HG03460 (cell line): Measurements from ENCODE around the gene MTMR4.
"Not testable (repeated sequence)": the region's sequence is repeated elsewhere in the genome, so short reads cannot be mapped to it uniquely, and the experiment has no call there.

Experiments
- ATAC-seq: cut with Tn5 transposase; IDR thresholded peaks from one replicate; pipeline ENCODE4 v1.9.1; 2021; ENCODE audit not compliant: unreplicated experiment

Gene MTMR4

DNA sequence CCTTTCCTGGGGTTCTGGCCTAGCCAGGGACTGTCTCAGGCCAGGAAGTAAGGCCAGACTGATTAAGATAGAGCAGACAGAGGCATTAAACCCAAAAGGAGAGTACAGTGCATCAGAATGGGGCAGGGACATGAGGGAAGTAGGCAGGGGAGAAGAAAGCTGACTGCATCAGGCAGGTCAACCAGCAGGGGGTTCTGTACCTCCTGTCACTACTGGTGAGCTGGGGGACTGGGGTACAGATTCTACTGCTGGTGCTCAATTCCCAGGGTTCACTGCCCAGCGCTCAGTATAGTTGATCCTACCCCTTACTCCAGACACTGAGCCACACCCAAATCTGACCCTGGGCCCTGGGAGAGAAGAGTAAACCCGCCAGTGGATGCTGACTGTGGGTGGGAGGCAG is 12.9 kb upstream of the MTMR4 start:
- no peak for ATAC-seq

DNA sequence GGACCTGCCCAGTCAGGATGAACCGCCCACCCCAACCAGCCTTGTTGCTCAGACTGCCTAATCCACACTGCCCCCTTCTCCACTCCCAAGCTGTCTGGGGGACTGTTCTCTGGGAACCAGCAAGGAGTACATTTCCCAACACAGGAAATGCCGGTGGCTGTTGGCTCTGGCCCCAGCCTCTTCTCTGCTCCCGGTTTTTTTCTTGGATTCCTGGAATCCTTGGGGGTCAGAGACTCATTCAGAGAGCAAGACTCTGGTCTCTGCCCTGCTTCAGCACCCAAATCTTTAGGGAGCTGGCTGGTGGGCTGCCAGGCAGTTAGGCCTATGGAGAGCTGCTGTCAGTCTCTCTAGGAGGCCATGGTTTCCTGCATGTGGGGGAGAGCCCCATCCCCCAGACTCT is 10.8 kb upstream of the MTMR4 start:
- no peak for ATAC-seq

DNA sequence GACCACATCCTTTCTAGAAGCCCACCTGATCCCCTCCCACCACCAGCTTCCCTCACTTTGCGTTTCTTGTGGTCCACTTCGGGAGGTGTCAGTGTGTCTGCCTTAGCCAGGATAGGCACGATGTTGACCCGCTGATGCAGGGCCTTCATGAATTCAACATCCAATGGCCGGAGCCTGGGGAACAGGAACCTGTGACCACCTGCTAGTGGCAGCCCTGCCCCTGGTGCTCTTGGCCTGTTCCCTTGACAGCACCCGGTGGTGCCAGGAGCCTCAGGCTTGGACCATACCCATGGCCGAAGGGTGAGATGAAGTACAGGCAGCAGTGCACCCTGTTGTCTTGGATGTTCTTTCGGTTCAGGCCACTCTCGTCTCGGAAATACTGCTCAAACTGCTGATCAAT is 7.2 kb upstream of the MTMR4 start:
- no peak for ATAC-seq

DNA sequence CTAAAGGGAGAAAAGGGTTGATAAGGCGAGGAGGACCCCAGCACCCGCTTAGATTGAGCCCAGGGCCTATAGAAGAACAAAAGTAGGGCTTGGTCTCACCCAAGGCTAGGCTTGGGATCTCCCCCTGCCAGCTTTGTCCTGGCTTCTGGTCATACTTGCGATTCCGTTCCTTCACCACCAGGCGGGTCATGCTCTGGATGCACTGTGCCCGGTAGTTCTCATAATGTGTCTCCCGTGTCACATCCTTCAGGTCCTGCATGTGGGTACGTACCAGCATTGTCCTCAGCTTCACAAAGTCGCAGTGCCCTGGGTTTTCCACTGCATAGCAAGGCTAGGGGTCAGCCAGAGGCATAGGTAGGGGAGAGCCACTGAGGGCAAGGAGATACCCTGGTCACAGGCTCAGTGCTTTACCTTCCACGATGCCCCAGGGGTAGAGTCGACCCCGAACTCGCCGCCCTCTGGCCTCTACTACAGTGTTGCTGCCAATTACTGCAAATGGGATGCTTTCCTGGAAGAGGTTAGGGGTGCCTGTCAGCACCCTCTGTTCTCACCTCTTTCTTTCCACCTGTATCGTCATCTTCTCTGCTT is 6.5 kb upstream of the MTMR4 start:
- ATAC-seq, result no peak

DNA sequence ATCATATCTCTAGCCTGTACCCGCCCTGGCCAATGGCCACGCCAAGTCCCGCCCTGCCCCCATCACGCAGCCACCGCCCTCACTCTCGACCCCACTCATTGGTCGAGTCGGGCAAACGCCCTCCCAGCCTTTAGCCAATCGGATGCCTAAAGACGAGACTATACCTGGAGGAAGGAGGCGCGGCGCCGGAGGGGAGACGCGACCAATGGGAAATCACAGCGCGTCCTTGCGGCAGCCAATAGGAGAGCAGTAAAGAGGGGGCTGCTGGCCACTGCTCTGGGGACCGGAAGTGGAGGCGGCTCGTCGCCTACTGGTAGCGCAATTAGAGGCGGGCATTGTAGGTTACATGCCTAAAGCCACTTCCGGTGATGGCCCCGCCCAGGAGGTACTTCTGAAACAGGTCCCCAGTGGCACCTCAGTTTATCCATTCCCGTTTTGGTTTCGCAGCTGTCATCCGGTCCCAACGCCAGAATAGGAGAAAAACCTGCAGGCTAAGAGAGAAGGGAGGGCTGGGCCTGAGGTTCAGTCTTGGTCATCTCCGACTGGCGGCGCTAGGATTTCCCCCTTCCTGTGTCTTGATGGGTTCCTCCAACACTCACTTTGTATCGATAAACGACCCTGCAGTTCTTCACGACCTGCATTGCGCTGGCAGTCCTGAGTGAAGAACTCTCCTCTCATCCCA is 3.6 kb upstream of the MTMR4 start:
- ATAC-seq, result peak; percentile 76

DNA sequence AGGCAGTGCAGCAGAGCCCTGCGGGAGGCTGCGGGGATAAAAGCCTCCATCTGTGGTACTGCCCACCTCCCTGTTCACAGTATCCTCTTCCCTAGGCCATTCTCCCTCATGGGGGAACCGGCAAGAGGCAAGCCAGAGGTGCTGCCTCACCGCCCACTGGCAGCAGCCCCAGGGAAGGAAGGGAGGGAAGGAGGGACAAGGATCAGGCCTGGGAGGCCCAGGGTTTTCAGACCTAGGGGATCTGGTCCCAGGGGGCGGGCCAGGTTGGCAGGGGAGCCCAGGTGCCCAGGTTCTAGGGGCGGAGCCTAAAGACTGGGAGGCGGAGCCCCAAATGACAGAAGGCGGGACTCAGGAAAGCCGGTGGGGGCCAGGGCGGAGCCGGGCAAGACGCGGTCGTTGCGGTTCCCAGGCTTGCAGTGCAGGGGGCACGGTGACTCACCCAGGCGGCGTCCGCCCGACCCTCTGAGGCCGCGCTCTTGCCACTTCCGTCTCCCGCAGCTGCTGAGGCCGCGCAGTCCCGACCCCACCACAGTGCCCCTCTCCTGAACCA is 3.0 kb upstream of the MTMR4 start:
- no peak for ATAC-seq

DNA sequence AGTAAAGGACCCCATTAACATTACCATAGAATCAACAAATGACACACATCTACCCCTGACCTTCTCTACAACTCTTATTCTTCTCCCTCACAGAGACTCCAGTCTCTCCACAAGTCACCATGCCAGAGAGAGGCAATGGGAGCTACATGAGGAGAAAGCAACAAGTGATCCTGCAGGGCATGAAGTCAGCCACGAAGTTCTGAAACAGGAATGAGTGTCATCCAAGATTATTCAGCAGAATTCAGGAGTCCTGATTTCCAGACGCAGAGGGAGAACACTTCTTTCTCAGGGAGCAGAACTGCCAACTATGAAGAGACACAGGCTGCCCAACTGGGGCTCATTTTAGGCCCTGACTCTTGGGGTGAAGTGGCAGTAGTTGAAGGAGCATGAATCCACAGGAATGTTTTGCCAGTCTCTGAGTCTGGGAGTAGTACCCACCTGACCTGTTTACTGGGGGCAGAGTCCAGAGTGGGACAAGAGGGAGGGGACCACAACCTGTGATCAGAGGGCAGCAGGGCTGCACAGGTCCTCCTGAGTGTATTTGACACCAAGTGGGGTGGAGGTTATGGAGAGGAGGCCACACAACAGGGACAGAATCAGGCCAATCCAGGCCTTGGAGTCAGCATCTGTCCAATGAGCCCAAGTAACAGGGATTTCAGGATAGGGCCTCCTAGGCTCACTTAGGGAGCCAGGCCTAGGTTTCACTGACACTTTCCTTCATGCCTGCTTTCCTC is 2.4 kb upstream of the MTMR4 start:
- ATAC-seq, result no peak

DNA sequence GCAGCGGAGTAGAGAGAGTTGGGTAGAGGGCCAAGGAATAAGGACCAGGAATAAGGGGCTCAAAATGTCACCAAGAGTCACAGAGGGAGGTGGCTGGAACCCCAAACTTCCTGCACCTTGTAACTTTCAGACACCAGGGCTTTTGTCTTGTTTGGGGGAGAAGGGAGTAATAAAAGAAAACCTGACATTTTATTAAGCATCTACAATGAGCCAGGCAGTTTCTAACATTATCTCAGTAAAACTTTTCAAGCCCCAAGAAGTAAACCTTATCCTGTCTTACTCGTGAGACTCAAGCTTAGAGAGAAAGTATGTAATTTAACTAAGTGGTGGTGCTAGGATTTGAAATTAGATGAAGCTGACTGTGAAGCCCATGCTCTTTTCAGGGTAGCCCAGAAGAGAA is 848 bp upstream of the MTMR4 start:
- no peak for ATAC-seq

DNA sequence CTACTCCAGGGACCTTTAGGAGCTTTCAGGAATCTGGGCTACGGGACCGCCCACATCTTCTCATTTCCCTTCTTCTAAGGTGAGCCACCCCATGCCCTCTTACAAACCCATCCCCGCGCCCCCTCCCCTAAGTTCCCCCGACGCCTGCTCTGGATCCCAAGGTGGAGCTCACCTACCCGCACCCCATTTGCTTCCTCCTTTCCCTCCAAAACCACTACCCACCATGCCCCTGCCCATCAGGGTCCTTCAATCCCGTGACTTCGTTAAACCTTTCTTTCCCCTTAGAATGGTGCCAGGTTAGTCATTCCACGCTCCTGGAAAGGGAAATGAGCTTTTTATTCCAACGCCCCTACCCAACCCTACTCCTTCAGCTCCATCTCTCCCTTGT is 326 bp upstream of the MTMR4 start:
- ATAC-seq, result no peak

DNA sequence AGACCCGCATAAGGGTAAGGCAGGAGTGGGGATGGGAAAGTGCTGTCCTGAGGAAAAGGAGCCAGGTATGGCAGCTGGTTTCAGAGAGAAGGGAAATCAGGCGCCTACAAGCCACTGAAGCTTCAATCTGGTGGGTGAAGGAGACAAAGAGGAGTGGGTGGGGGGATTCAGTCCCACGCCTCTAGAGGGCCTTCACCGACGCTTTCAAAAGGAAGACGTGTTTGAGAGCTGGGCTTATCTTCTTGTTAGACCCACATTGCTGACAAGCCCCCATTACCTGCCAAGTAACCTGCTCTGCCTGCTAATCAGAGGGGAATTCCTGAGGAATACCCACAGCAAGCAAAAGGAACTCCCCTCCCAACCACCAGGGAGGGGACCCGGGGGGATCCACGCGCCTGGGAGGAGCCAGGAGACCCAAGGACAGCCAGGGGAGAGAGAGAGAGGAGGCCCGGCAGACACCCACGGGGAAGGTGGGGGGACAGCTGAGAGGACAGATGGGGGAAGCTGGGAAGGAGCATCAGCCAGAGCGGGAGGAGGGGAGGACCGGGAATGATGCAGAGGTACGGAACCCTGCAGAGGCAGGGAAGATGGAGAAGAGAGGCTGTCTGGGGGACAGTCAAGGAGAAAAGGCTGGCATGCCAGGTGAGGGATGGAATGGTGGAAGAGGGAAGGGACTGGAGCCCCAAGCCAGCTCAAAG is 1.0 kb downstream of the MTMR4 start:
- ATAC-seq, result no peak

DNA sequence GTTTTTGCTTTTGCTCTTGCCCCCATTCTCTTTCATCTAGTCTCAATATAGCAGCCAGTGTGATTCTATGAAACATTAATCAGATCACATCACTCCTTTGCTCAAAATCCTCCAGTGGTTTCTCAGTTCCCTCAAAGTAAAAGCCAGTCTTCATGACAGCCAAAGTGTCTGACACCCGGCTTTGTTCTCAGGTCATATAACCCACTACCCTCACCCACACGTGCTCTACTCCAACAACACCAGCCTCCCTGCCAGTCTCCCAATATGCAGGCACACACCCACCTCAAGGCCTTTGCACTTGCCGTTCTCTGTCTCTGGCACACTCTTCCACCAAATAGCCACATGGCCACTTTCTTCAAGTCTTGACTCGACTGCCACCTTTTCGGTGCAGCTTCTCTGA is 4.4 kb downstream of the MTMR4 start:
- ATAC-seq, result no peak

DNA sequence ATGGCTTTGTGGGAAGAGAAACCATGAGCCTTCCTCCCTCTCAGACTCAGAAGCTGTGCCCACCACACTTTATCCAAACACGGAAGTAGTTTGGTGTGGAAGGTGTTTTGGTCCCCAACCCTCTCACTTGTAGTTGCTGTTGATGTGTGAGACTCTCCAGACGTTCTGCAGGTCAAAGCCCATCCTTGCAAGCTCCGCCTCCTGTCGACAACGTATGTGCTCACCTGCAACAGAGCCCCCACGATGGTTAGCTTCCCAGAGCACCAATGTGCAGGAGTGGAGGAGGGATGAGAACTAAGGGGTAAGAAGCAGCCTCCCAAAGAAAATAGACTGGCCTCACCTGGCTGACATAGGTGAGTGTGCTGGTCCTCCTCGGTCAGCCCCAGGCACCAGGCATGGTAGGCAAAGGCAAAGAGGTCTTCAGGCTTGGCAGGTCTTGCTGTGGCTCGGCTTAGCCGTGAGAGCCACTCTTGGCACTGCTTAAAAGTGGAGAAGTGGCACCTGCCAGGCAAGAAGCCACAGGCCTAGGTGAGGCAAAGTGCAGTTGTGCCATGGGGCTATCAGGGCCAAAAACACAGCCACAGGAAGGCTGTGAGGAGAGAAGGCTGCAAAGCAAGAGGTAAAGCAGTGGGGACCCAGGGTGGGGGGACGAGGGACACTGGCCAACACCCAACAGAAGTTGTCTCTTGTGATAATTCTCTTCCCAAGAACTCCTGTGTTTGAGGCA is 5.9 kb downstream of the MTMR4 start:
- ATAC-seq, result no peak

DNA sequence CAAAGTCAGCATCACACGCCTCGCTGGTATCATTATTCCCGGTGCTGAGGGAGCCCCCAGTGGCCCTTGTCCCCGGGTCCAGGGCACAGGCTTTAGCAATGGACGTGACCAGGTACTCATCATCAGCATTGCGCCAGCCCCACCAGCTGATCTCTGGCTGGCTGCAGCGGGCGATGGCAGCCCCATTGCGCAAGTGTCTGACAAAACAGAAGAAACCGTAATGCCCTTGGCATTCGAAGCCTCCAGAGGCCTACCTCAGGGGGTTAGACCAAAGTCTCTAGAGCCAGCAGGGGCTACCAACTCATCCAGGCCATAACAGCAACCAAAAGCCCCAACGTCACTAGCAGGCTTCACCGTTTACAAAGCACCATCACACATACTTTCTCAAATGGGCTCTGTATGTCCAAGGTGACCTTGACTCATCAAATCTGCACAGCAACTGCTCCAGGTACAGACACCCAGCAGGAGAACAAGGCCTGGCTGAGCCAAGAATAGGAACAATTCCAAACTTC is 7.3 kb downstream of the MTMR4 start:
- no peak for ATAC-seq

DNA sequence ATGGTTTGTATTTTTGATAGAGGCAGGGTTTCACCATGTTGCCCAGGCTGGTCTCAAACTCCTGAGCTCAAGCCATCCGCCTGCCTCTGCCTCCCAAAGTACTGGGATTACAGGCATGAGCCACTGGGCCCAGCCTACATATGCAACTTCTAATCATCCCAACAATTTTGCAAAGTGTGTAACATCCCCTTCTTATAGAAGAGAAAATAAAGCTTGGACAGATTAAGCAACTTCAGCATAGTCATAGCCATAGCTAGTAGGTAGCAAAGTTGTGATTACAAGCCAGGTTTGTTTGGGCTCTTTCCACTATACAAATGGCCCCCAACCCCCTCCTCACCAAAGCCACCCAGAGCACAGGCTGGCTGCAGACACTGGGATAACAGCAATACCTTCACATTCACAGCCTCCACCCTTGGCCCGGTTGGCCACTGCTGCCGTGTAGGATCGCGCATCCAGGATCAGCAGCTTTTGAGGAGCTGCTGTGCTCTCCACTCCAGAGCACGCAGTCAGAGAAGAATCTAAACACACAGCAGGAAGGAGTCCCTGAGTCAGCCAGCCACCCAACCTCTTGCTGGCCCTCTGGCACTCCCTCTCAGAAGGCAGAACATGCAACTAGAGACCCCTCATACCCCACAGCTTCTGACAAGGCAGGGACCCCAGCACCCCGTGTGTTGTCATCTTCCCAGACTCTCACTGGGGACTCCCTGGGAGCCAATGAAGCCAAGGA is 7.9 kb downstream of the MTMR4 start:
- no peak for ATAC-seq

DNA sequence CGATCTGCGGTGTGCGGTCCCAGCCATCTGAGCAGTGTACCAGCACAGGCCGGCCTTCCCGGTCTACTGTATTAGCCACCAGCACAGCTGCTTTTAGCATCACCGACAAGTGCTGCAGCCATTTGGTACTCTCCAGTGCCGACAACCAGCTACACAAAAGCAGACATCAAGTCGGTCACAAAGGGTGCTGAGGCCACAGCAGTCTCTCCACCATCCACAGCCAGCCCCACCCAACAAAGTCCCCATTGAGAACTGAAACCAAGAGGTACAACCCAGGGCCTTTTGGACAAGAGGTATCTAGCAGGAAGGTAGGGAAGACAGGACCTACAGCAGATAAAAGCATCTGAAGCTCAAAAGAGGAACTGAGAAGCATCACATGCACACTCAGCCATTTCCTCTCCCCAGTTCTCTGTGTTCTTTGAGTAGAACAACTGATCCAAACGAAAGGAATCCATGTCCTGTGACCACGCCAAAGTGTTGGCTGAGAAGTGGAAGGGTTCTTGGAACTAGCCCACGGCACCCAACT is 9.5 kb downstream of the MTMR4 start:
- peak; percentile 88 for ATAC-seq

DNA sequence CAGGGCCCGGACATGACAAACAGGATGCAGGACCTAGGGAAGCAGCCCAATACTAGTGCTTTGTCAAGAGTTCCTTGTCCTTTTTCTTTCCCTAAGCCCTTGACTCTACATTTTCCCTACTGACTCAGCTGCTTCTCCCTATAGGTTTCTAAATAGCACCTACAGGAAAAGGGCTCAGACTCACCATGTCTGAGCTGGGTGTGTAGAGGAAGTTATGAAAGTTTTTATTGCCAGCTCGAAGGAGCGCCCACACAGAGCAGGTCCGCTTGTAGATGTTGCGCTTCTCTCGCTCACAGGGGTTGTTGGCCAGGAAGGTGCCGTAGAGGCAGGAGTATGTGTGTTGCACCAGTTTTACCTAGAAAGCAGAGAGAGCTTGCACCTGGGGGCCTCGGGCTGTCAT is 10.6 kb downstream of the MTMR4 start:
- no peak for ATAC-seq

DNA sequence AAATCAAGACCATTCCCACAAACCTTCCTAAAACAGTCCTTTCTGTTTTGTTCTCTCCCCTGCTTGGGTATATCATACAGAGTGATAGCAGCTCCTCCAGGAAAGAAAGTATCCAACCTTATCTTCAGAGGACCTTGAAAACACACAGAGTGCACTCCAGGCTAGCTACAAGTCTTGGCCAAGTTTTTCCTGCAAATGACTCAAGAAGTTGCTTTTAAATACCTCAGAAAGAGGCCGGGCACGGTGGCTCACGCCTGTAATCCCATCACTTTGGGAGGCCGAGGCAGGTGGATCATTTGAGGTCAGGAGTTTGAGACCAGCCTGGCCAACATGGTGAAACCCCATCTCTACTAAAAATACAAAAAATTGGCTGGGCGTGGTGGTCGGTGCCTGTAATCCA is 11.3 kb downstream of the MTMR4 start:
- not testable (repeated sequence) for ATAC-seq

DNA sequence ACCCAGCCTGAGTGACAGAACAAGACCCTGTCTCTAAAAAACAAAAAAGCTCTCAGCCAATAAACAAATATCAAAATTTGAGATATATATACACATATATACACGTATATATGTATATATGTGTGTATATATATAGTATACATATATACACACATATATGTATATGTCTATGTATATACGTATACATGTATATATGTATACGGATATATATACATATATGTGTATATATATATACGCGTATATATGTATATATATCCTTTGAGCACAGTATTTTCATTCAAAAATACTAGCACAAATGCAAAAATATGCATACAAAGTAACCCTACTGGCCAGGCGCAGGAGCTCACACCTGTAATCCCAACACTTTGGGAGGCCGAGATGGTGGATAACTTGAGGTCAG is 13.0 kb downstream of the MTMR4 start:
- no peak for ATAC-seq

DNA sequence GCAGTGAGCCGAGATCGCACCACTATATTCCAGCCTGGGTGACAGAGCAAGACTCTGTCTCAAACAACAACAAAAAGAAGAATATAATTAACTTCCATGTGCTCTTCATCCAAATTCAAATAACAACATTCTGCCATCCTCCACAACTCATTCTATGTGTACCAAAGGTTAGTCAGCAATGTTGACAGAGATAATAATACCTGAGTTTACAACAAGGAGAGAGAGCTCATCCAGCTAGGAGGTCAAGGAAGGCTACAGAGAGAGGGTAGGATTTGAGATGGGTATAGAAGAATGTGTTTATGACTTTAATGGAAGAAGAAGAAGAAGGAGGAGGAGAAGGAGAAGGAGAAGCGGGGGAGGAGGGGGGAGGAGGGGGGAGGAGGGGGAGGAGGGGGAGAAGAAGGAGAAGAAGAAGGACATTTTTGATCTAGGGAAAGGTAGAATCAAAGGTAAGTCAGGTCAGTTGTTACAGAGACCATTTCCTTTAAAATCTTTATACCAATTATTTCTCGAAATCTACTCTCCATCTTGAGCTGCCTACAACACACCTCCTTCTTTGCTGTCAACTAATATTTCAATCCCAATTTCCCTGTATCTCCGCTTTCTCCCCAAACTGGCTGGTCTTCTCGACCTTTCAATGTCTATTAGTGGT is 16.1 kb downstream of the MTMR4 start:
- no peak for ATAC-seq
